Amygdala (tissue), 56 donors: ENCODE data around the gene ST3GAL4.

ENCODE experiments used
- DNase-seq, 56 donors: peaks; one replicate each; lab custom pipeline; 2025; lab: John Stamatoyannopoulos, UW

Gene ST3GAL4

GRCh38 chr11:126417091-126417862, 61.8 kb downstream of the ST3GAL4 start:
- DNase-seq, result no peak

- no peak for DNase-seq
Observed at GRCh38 chr11:126418887-126419286, 63.4 kb downstream of the ST3GAL4 start.

- peak in 1 of 56 donors; percentile 3 for DNase-seq
Observed at GRCh38 chr11:126419801-126420697, 64.6 kb downstream of the ST3GAL4 start.

GRCh38 chr11:126420698-126421256, 65.3 kb downstream of the ST3GAL4 start:
- no peak for DNase-seq

- peak in 4 of 56 donors; percentile 15 to 43 (median 20) for DNase-seq
Observed at GRCh38 chr11:126421271-126421671, 65.8 kb downstream of the ST3GAL4 start.

GRCh38 chr11:126422446-126422845, 67.0 kb downstream of the ST3GAL4 start:
- DNase-seq, result no peak

GRCh38 chr11:126423154-126423553, 67.7 kb downstream of the ST3GAL4 start:
- no peak for DNase-seq

GRCh38 chr11:126423743-126424142, 68.3 kb downstream of the ST3GAL4 start:
- DNase-seq, result no peak

- DNase-seq, result no peak
Observed at GRCh38 chr11:126424471-126425039, 69.1 kb downstream of the ST3GAL4 start.

- DNase-seq, result no peak
Observed at GRCh38 chr11:126426106-126426505, 70.6 kb downstream of the ST3GAL4 start.

GRCh38 chr11:126426820-126427749, 71.6 kb downstream of the ST3GAL4 start:
- DNase-seq, result peak in 3 of 56 donors; percentile 5 to 13 (median 11)

GRCh38 chr11:126430581-126431335, 75.3 kb downstream of the ST3GAL4 start:
- DNase-seq, result no peak

GRCh38 chr11:126431401-126432064, 76.0 kb downstream of the ST3GAL4 start:
- no peak for DNase-seq

- DNase-seq, result no peak
Observed at GRCh38 chr11:126432065-126432461, 76.6 kb downstream of the ST3GAL4 start.

- no peak for DNase-seq
Observed at GRCh38 chr11:126432525-126432924, 77.0 kb downstream of the ST3GAL4 start.

- DNase-seq, result no peak
Observed at GRCh38 chr11:126433244-126433846, 77.9 kb downstream of the ST3GAL4 start.

- no peak for DNase-seq
Observed at GRCh38 chr11:126433989-126434949, 78.8 kb downstream of the ST3GAL4 start.
